GM15510 (cell line): ENCODE data around the gene COMMD1.
A peak's percentile ranks its signal among the peaks of the same experiment; 100 is the strongest.

Source experiments
- POLR2A ChIP-seq: IDR thresholded peaks from 3 replicates; pipeline ENCODE4 v1.6.1; 2011; ENCODE audit warnings: borderline replicate concordance; ENCODE audit not compliant: insufficient read length; ENCODE audit errors: extremely low read depth

The COMMD1 gene

DNA sequence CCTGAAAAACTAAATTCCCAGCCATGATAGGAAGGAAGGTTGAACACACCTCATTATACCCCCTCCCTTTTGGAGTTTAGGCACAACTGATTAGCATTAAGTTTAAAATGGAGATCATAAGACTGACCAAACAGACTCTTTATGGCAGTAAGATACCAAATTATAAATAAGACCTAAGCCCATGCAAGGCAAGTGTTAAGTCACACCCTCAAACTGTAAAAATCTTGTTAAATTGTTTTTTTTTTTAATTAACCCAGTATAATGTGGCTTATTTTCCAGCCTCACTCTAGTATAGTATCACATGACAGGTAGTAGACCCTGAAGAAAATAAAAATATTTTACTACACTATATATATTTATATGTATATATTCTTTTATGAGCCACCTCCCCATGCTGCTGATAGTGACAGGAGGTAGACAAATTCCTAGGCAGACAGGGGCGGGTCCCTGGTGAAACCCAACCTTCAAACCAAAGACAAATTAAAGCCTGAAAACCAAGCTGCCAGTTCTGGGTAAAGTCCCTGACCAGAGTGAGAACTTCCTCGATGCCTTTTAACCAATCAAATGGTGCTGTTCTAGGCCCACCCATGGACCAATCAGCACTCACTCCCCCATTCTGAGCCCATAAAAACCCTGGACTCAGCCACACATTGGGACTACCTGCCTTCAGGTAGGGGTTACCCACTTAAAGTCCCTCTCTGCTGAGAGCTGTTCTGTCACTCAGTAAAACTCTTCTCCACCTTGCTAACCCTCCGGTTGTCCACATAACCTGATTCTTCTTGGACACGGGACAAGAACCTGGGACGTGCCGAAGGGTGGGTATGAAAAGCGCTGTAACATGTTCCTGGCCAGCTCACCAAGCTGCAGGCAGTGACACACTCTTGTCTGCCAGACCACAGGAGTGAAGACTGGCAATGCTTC is 166.5 kb downstream of the COMMD1 start:
- TF ChIP-seq POLR2A: no peak

DNA sequence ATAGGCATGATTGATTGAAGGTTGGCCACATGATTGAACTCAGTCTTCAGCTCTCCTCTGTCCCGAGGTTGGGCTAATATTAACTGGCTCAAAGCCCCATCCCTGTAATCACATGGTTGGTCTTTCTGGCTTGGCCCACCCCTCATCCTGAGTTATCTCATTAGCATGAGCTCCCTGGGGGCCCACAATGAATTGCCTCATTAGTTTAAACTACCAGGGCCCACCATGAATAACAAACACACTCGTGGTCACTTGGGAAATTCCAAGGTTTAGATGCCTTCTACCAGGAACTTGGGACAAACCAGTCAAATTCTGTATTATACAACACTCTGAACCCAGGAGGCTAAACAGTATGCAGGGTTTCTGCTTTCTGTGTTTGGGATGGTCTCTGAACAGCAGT is 168.8 kb downstream of the COMMD1 start:
- TF ChIP-seq POLR2A: no peak

DNA sequence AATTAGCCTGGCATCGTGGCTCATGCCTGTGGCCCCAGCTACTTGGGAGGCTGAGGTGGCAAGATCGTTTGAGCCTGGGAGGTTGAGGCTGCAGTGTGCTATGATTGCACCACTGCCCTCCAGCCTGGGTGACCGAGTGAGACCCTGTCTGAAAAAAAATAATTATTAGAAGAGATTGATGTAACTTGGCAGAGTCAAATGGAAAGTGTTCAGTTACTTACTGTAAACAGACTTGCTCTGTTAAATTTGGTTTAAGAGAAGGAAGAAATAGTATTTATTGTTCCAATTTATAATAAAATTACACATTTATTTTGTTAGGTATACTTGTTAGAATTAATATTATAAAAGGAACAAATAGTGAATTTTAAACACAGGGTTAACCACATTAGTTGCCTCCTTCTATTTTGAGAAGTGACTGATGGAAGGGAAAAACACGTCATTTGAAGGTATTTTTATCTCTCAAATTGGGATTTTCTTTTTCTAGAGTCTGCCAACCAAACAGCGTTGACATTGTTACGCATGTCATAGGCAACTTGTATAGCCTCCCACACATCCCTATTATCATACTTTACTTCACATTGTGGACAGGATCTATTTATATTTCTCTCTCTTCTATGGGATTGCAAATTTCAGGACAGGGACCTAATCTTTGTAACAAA is 171.6 kb downstream of the COMMD1 start:
- no peak for TF ChIP-seq POLR2A

GRCh38 chr2:62084801-62085200 is 179.3 kb downstream of the COMMD1 start:
- no peak for TF ChIP-seq POLR2A

- no peak for TF ChIP-seq POLR2A
Measured at GRCh38 chr2:62089658-62090057, 184.2 kb downstream of the COMMD1 start.

DNA sequence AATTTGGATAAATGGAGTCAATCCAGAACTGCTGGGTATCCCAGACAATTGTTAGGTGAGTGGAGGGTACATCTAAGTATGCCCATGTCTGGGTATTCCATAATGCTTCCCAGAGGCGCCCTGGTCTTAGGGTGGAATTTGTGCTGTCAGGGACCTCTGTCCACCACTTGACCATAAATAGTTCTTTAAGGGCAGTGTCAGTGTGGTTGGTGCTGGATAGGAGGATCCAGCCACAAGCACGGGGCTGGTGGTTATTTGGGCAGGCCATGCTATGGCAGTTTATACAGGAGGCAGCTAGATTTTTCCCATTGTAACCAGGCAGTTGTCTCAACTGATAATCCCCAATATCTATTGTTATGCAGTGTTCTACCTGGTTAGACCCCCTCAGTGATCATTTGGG is 186.0 kb downstream of the COMMD1 start:
- no peak for TF ChIP-seq POLR2A

GRCh38 chr2:62099050-62099449 is 193.6 kb downstream of the COMMD1 start:
- no peak for TF ChIP-seq POLR2A

DNA sequence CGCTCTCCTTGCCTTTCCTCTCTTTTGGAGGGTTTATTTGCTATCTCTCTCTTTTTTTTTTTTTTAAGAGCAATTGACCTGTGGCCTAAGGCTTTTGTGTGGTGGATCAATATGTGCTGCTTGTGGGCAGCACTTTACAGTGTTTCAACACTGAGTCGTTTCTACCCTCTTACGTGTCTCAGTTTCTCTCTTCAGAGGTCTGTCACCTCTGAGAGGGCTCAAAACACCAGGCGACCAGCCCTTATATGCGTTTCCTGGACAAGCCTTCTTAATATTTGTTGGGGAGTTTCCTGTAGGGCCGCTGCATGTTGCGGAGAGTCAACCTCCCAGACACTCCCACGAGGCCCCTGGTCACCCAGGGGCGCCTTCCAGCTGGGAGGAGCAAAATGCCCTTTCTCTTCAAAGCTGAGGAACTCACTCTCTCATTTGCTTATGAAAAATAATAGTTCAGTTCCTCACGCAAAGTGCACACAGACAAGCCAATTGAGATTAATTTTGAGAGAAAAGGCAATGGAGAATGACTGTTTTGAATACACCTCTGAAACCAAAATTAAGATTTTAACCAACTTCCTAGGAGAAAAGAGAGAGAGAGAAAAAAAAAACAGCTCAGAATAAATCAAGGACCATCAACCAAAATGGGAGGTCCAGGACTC is 194.2 kb downstream of the COMMD1 start:
- peak; percentile 24 for TF ChIP-seq POLR2A

DNA sequence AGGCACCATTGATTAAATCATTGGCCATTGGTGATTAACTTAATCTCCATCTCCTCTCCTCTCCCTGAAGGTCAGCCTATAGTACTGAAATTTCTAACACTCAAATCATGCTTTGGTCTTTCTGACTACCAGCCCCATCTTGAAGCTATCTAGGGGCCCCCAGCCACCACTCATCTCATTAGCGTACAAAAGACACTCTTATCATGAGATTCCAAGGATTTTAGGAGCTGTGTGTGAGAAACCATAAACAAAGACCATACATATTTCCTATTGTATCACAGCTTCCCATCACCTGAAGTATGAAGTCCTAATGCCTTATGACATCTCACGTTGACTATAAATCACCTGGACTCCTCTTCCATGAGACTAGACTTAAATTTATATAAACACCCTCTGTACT is 196.4 kb downstream of the COMMD1 start:
- no peak for TF ChIP-seq POLR2A

DNA sequence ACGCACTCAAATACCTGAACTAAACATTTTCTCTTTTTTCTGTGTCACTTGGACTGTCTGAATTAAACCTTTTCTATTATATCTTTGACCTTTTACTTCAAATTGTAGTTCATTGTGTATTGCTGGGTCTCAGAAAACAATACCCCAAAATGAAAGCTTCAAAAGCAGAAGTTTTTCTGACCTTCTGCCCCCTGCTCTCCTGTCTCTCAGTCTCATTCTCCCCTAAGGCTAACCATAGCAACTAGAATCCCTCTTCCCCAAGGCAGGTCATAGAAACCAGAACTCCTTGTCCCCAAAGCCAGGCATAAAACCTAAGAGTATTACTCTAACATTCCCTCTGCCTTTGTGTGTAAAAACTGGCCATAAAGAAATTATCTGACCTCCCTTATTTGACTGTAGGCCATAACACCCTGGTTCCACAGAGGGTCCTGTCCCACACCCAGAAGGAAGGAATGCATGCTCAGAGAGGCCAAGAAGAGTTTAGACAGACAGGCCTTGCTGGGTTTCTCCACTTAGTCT is 197.0 kb downstream of the COMMD1 start:
- no peak for TF ChIP-seq POLR2A

- TF ChIP-seq POLR2A: no peak
Measured at GRCh38 chr2:62109554-62109953, 204.1 kb downstream of the COMMD1 start.

DNA sequence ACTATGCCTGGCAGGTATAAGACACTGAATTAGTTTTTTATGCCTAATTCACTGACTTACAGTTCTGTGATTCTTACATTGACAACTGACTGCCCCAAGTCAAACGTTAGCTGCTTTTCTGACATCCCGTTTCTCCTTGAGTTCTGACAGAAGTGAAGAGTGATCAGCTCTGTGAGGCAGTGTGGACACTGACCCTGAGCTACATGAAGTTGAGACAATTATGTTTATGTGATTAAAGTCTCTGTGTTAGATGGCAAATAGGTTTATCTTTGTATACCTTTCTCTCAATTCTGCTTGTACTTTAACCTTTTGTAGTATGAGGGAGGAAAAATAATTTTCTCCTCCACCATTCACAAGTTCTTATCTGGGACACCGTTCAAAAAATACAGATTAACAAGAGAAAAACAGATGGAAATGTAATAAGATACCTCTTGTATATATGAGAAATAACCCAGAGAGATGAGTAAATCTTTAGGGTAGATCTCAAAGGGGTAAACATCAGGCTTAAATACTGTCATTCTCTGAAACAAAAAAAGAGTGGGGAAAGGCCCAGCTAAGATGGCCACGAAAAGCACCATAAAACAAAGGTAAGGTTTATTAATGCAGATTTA is 205.0 kb downstream of the COMMD1 start:
- no peak for TF ChIP-seq POLR2A

- TF ChIP-seq POLR2A: no peak
Measured at GRCh38 chr2:62112179-62112578, 206.7 kb downstream of the COMMD1 start.

DNA sequence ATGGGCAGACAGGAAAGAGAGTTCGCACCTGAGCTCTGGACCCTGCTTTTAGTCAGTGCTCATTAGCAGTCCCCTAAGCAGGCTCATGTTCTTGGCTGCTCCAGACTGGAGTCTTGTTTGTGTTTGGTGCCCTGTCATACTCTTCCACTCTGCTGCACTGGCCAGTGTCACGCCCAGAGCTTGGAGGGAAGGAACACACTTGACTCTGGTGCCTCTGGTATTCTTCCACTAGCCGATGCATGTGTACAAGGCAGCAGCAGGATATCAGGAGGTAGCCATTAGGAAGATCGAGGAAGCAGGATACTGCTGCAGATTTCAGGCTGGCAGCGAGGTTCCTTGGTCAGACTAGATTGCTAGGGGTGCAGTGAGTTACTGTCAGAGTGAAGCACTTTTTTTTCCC is 209.1 kb downstream of the COMMD1 start:
- TF ChIP-seq POLR2A: no peak

- no peak for TF ChIP-seq POLR2A
Measured at GRCh38 chr2:62116983-62117382, 211.5 kb downstream of the COMMD1 start.
